NCI-H2227 (cell line): ENCODE measurements around the gene SPATA31D1.
A peak's percentile ranks its signal among the peaks of the same experiment; 100 is the strongest.
"Not testable (repeated sequence)": the region's sequence is repeated elsewhere in the genome, so short reads cannot be mapped to it uniquely, and the experiment has no call there.

Source experiments
- DNase-seq: peaks from one replicate; lab custom pipeline; 2025; ENCODE audit not compliant: unreplicated experiment; lab: John Stamatoyannopoulos, UW

Gene SPATA31D1

GRCh38 chr9:81988472-81988871, at the start of gene SPATA31D1:
Gene SPATA31D1, plus strand, starts transcription at chr9:81988772. Its CDS starts 47 bp downstream, at chr9:81988819.
- DNase-seq, result not testable (repeated sequence)

- DNase-seq, result not testable (repeated sequence)
These were observed 45.2 kb upstream of the SPATA31D1 start, which contains the start of gene SPATA31D3 for GRCh38 chr9:81943393-81943792. Gene SPATA31D3, plus strand, starts transcription at chr9:81943500. Its CDS starts 86 bp downstream, at chr9:81943586.

- DNase-seq, result not testable (repeated sequence)
These were observed 39.9 kb upstream of the SPATA31D1 start for GRCh38 chr9:81948650-81949049.

- no peak for DNase-seq
These were observed 35.5 kb upstream of the SPATA31D1 start for GRCh38 chr9:81953096-81953495.

- no peak for DNase-seq
These were observed 32.9 kb upstream of the SPATA31D1 start for GRCh38 chr9:81955625-81956024.

GRCh38 chr9:81964218-81965171, 24.1 kb upstream of the SPATA31D1 start:
- no peak for DNase-seq

- no peak for DNase-seq
These were observed 20.5 kb upstream of the SPATA31D1 start for GRCh38 chr9:81968026-81968425.

- no peak for DNase-seq
These were observed 18.6 kb upstream of the SPATA31D1 start for GRCh38 chr9:81969971-81970370.

- DNase-seq, result no peak
These were observed 16.8 kb upstream of the SPATA31D1 start for GRCh38 chr9:81971727-81972126.

- DNase-seq, result no peak
These were observed 13.8 kb upstream of the SPATA31D1 start for GRCh38 chr9:81974764-81975163.

GRCh38 chr9:81976351-81976750, 12.2 kb upstream of the SPATA31D1 start:
- DNase-seq, result no peak

- DNase-seq, result no peak
These were observed 9.4 kb upstream of the SPATA31D1 start for GRCh38 chr9:81979196-81979595.

- DNase-seq, result no peak
These were observed 8.0 kb upstream of the SPATA31D1 start for GRCh38 chr9:81980568-81980967.

GRCh38 chr9:81981883-81982282, 6.7 kb upstream of the SPATA31D1 start:
- DNase-seq, result no peak

- peak; percentile 6 for DNase-seq
These were observed 3.6 kb upstream of the SPATA31D1 start for GRCh38 chr9:81984928-81985327.

GRCh38 chr9:81986051-81986450, 2.5 kb upstream of the SPATA31D1 start:
- no peak for DNase-seq

GRCh38 chr9:81989700-81990099, 1.1 kb downstream of the SPATA31D1 start:
- no peak for DNase-seq

- DNase-seq, result no peak
These were observed 5.1 kb downstream of the SPATA31D1 start for GRCh38 chr9:81993656-81994055.

- no peak for DNase-seq
These were observed 11.2 kb downstream of the SPATA31D1 start for GRCh38 chr9:81999806-82000205.

- DNase-seq, result no peak
These were observed 22.1 kb downstream of the SPATA31D1 start for GRCh38 chr9:82010711-82011110.

- DNase-seq, result no peak
These were observed 22.6 kb downstream of the SPATA31D1 start for GRCh38 chr9:82011133-82011532.

GRCh38 chr9:82012276-82012675, 23.7 kb downstream of the SPATA31D1 start:
- no peak for DNase-seq
